ENCODE results near the gene FBXL13.
"Not testable (repeated sequence)": the region's sequence is repeated elsewhere in the genome, so short reads cannot be mapped to it uniquely, and the experiment has no call there.

FBXL13 gene

GRCh38 chr7:103023578-103023977 is 51.0 kb downstream of the FBXL13 start:
- H3K4me3 Mint-ChIP-seq; H3K4me1 Mint-ChIP-seq (ENCODE audit: low read depth); H3K27me3 Mint-ChIP-seq (ENCODE audit: low read depth); H3K36me3 Mint-ChIP-seq (ENCODE audit: low read depth); H3K27ac Mint-ChIP-seq: not testable (repeated sequence)
- peaks cover 14% of the 10 kb centered on the region for H3K9me3 Mint-ChIP-seq

- not testable (repeated sequence) for H3K27me3 Mint-ChIP-seq (ENCODE audit: low read depth); H3K4me1 Mint-ChIP-seq (ENCODE audit: low read depth); H3K27ac Mint-ChIP-seq; H3K4me3 Mint-ChIP-seq; H3K36me3 Mint-ChIP-seq (ENCODE audit: low read depth)
- peaks cover 14% of the 10 kb centered on the region for H3K9me3 Mint-ChIP-seq
Measured at GRCh38 chr7:103021490-103021889, 53.1 kb downstream of the FBXL13 start.

- peaks cover 14% of the 10 kb centered on the region for H3K9me3 Mint-ChIP-seq
- not testable (repeated sequence) for H3K4me3 Mint-ChIP-seq; H3K27ac Mint-ChIP-seq; H3K36me3 Mint-ChIP-seq (ENCODE audit: low read depth); H3K27me3 Mint-ChIP-seq (ENCODE audit: low read depth); H3K4me1 Mint-ChIP-seq (ENCODE audit: low read depth)
Measured at GRCh38 chr7:103020876-103021275, 53.7 kb downstream of the FBXL13 start.

GRCh38 chr7:103018295-103018694 is 56.3 kb downstream of the FBXL13 start:
- H3K27me3 Mint-ChIP-seq (ENCODE audit: low read depth); H3K4me1 Mint-ChIP-seq (ENCODE audit: low read depth); H3K4me3 Mint-ChIP-seq; H3K36me3 Mint-ChIP-seq (ENCODE audit: low read depth); H3K27ac Mint-ChIP-seq: not testable (repeated sequence)
- peaks cover 14% of the 10 kb centered on the region for H3K9me3 Mint-ChIP-seq

- Mint-ChIP-seq H3K4me1 (ENCODE audit: low read depth) (no peaks in the 10 kb centered on the region), H3K36me3 (ENCODE audit: low read depth) (no peaks in the 10 kb centered on the region), H3K27me3 (ENCODE audit: low read depth) (no peaks in the 10 kb centered on the region), H3K27ac (no peak overlapping the region), H3K4me3 (no peak overlapping the region), H3K9me3 (peaks cover 4% of the 10 kb centered on the region)
Measured at GRCh38 chr7:103011650-103012049, 62.9 kb downstream of the FBXL13 start.

GRCh38 chr7:103010211-103010610 is 64.4 kb downstream of the FBXL13 start:
- no peaks in the 10 kb centered on the region for H3K4me1 Mint-ChIP-seq (ENCODE audit: low read depth)
- no peak overlapping the region for H3K4me3 Mint-ChIP-seq
- H3K36me3 Mint-ChIP-seq (ENCODE audit: low read depth) = no peaks in the 10 kb centered on the region
- no peak overlapping the region for H3K27ac Mint-ChIP-seq
- H3K9me3 Mint-ChIP-seq = peaks cover 4% of the 10 kb centered on the region
- H3K27me3 Mint-ChIP-seq (ENCODE audit: low read depth) = no peaks in the 10 kb centered on the region

- H3K9me3 Mint-ChIP-seq = peaks cover 4% of the 10 kb centered on the region
Measured at GRCh38 chr7:103009466-103010185, 65.0 kb downstream of the FBXL13 start.

GRCh38 chr7:103003004-103003403 is 71.6 kb downstream of the FBXL13 start:
- H3K27ac Mint-ChIP-seq = no peak overlapping the region
- H3K27me3 Mint-ChIP-seq (ENCODE audit: low read depth) = no peaks in the 10 kb centered on the region
- H3K4me3 Mint-ChIP-seq = no peak overlapping the region
- peaks cover 20% of the 10 kb centered on the region for H3K9me3 Mint-ChIP-seq
- H3K36me3 Mint-ChIP-seq (ENCODE audit: low read depth) = peaks cover 2% of the 10 kb centered on the region
- H3K4me1 Mint-ChIP-seq (ENCODE audit: low read depth) = no peaks in the 10 kb centered on the region

More at GRCh38 chr7:103009466-103010185, 65.0 kb downstream of the FBXL13 start:
- Mint-ChIP-seq H3K4me3 (no peak overlapping the region), H3K27ac (no peak overlapping the region), H3K36me3 (ENCODE audit: low read depth) (no peaks in the 10 kb centered on the region), H3K4me1 (ENCODE audit: low read depth) (no peaks in the 10 kb centered on the region), H3K27me3 (ENCODE audit: low read depth) (no peaks in the 10 kb centered on the region)

GRCh38 chr7:103001210-103001609 is 73.4 kb downstream of the FBXL13 start:
- no peaks in the 10 kb centered on the region for H3K4me1 Mint-ChIP-seq (ENCODE audit: low read depth)
- no peak overlapping the region for H3K4me3 Mint-ChIP-seq
- peaks cover 20% of the 10 kb centered on the region for H3K9me3 Mint-ChIP-seq
- H3K27ac Mint-ChIP-seq = no peak overlapping the region
- no peaks in the 10 kb centered on the region for H3K27me3 Mint-ChIP-seq (ENCODE audit: low read depth)
- peaks cover 2% of the 10 kb centered on the region for H3K36me3 Mint-ChIP-seq (ENCODE audit: low read depth)

GRCh38 chr7:102996957-102997356 is 77.6 kb downstream of the FBXL13 start:
- no peaks in the 10 kb centered on the region for H3K27me3 Mint-ChIP-seq (ENCODE audit: low read depth)
- H3K9me3 Mint-ChIP-seq = peaks cover 9% of the 10 kb centered on the region
- H3K27ac Mint-ChIP-seq = no peak overlapping the region
- H3K36me3 Mint-ChIP-seq (ENCODE audit: low read depth) = no peaks in the 10 kb centered on the region
- H3K4me1 Mint-ChIP-seq (ENCODE audit: low read depth) = peaks cover 1% of the 10 kb centered on the region
- no peak overlapping the region for H3K4me3 Mint-ChIP-seq

GRCh38 chr7:102995609-102996008 is 79.0 kb downstream of the FBXL13 start:
- H3K4me3 Mint-ChIP-seq; H3K36me3 Mint-ChIP-seq (ENCODE audit: low read depth); H3K27ac Mint-ChIP-seq; H3K4me1 Mint-ChIP-seq (ENCODE audit: low read depth); H3K27me3 Mint-ChIP-seq (ENCODE audit: low read depth); H3K9me3 Mint-ChIP-seq: not testable (repeated sequence)

GRCh38 chr7:102994567-102994966 is 80.0 kb downstream of the FBXL13 start:
- Mint-ChIP-seq H3K27ac (no peak overlapping the region), H3K36me3 (ENCODE audit: low read depth) (no peaks in the 10 kb centered on the region), H3K9me3 (no peaks in the 10 kb centered on the region), H3K4me3 (no peak overlapping the region), H3K4me1 (ENCODE audit: low read depth) (peaks cover 1% of the 10 kb centered on the region), H3K27me3 (ENCODE audit: low read depth) (no peaks in the 10 kb centered on the region)

GRCh38 chr7:102993718-102994029 is 80.9 kb downstream of the FBXL13 start:
- no peaks in the 10 kb centered on the region for H3K36me3 Mint-ChIP-seq (ENCODE audit: low read depth)
- peaks cover 6% of the 10 kb centered on the region for H3K4me1 Mint-ChIP-seq (ENCODE audit: low read depth)
- no peaks in the 10 kb centered on the region for H3K27me3 Mint-ChIP-seq (ENCODE audit: low read depth)
- H3K27ac Mint-ChIP-seq = no peak overlapping the region
- no peak overlapping the region for H3K4me3 Mint-ChIP-seq
- no peaks in the 10 kb centered on the region for H3K9me3 Mint-ChIP-seq

- Mint-ChIP-seq H3K36me3 (ENCODE audit: low read depth) (no peaks in the 10 kb centered on the region), H3K9me3 (no peaks in the 10 kb centered on the region), H3K27me3 (ENCODE audit: low read depth) (no peaks in the 10 kb centered on the region), H3K27ac (no peak overlapping the region), H3K4me1 (ENCODE audit: low read depth) (peaks cover 6% of the 10 kb centered on the region), H3K4me3 (no peak overlapping the region)
Measured at GRCh38 chr7:102992938-102993717, 81.5 kb downstream of the FBXL13 start.

- Mint-ChIP-seq H3K27me3 (ENCODE audit: low read depth) (no peaks in the 10 kb centered on the region), H3K4me1 (ENCODE audit: low read depth) (peaks cover 6% of the 10 kb centered on the region), H3K27ac (no peak overlapping the region), H3K9me3 (no peaks in the 10 kb centered on the region), H3K36me3 (ENCODE audit: low read depth) (no peaks in the 10 kb centered on the region), H3K4me3 (no peak overlapping the region)
Measured at GRCh38 chr7:102992509-102992937, 82.1 kb downstream of the FBXL13 start.
